ENCODE results near the gene NMUR2. TPM values are rescaled to one million over a fixed set of nuclear protein-coding genes. Genes with fewer than 3 reads are reported as not detected.

The NMUR2 gene
- total RNA-seq, 2 donors from 2014 or later: not detected

DNA sequence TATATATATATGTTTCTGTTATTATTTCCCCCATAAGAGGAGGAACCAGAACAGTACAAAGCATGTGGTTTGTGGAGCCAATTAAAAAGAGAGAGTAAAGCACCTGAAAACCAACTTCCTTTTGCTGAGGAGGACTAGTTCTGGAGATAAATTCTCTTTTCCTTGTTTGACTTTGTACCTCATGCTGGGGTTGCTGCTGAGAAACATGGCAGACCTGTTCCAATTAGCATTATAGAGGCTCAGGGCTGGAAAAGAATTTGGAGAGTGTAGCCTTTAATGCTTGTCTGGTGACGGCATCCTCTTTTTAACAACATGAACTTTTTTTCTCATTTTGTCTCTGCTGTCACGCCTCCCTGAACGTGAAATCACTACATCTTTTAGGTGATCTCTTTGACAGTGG, 32.8 kb upstream of the NMUR2 start:
- H3K4me1 Mint-ChIP-seq: peaks cover 3% of the 10 kb centered on the region
- H3K27ac Mint-ChIP-seq: no peak overlapping the region
- Histone ChIP-seq H3K9me3 (ENCODE audit: control insufficient read depth, low read length) (no peaks in the 10 kb centered on the region), H3K4me3 (ENCODE audit: low read length) (no peak overlapping the region), H3K27me3 (ENCODE audit: control insufficient read depth, insufficient read depth, low read length, poor library complexity, severe bottlenecking) (no peaks in the 10 kb centered on the region), H3K36me3 (ENCODE audit: control insufficient read depth, insufficient read depth, low read length) (no peaks in the 10 kb centered on the region), H3K9ac (ENCODE audit: extremely low read depth, low read length, poor library complexity, severe bottlenecking) (no peak overlapping the region), H3K27ac (ENCODE audit: low read depth, low read length) (no peak overlapping the region), H3K4me1 (ENCODE audit: control insufficient read depth, insufficient read depth, low read length) (no peaks in the 10 kb centered on the region)
- H3K4me3 Mint-ChIP-seq: no peak overlapping the region
- H3K27me3 Mint-ChIP-seq (ENCODE audit: insufficient read depth): no peaks in the 10 kb centered on the region
- 20 to 44% methylated on average over 3 of the region's 3 CpGs for WGBS, 2 experiments (ENCODE audit: insufficient coverage in 1 of 2, insufficient read length in 1 of 2)
- no peaks in the 10 kb centered on the region for H3K36me3 Mint-ChIP-seq (ENCODE audit: low read depth)
- peak; percentile 72 for DNase-seq
- H3K9me3 Mint-ChIP-seq: no peaks in the 10 kb centered on the region
- TF ChIP-seq, protein P1, sequence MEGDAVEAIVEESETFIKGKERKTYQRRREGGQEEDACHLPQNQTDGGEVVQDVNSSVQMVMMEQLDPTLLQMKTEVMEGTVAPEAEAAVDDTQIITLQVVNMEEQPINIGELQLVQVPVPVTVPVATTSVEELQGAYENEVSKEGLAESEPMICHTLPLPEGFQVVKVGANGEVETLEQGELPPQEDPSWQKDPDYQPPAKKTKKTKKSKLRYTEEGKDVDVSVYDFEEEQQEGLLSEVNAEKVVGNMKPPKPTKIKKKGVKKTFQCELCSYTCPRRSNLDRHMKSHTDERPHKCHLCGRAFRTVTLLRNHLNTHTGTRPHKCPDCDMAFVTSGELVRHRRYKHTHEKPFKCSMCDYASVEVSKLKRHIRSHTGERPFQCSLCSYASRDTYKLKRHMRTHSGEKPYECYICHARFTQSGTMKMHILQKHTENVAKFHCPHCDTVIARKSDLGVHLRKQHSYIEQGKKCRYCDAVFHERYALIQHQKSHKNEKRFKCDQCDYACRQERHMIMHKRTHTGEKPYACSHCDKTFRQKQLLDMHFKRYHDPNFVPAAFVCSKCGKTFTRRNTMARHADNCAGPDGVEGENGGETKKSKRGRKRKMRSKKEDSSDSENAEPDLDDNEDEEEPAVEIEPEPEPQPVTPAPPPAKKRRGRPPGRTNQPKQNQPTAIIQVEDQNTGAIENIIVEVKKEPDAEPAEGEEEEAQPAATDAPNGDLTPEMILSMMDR (conservative IDR thresholded peaks at IDR 0.05): no peak

DNA sequence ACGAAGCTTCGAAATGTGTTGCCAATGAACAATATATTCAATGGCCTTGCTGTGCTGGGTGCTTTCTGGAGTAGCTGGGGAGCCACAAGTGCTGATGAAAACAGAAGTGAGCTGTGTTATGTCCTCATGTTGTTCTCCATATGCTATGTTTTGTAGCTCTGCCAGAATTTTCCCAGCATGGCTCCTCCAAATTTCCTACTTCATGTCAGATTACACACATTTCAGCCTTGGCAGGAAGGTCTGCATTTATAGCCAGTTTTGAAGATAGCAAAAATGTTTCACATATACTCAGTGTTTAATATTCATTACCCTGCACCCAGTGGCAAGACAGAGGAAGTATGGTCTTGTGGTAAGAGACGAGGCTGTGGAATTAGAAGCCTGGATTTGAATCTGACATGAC, 22.6 kb upstream of the NMUR2 start:
- TF ChIP-seq, protein P1 (conservative IDR thresholded peaks at IDR 0.05): no peak
- H3K9me3 Mint-ChIP-seq: no peaks in the 10 kb centered on the region
- no peaks in the 10 kb centered on the region for H3K27me3 Mint-ChIP-seq (ENCODE audit: insufficient read depth)
- no peak overlapping the region for H3K9ac ChIP-seq (ENCODE audit: extremely low read depth, low read length, poor library complexity, severe bottlenecking)
- no peaks in the 10 kb centered on the region for H3K36me3 Mint-ChIP-seq (ENCODE audit: low read depth)
- no peaks in the 10 kb centered on the region for H3K36me3 ChIP-seq (ENCODE audit: control insufficient read depth, insufficient read depth, low read length)
- H3K27ac ChIP-seq (ENCODE audit: low read depth, low read length): no peak overlapping the region
- H3K4me3 ChIP-seq (ENCODE audit: low read length): no peak overlapping the region
- H3K4me3 Mint-ChIP-seq: no peak overlapping the region
- H3K27me3 ChIP-seq (ENCODE audit: control insufficient read depth, insufficient read depth, low read length, poor library complexity, severe bottlenecking): peaks cover 3% of the 10 kb centered on the region
- no peak overlapping the region for H3K27ac Mint-ChIP-seq
- peaks cover 2% of the 10 kb centered on the region for H3K4me1 Mint-ChIP-seq
- no peak for DNase-seq
- no peaks in the 10 kb centered on the region for H3K9me3 ChIP-seq (ENCODE audit: control insufficient read depth, low read length)
- WGBS, 2 experiments (ENCODE audit: insufficient coverage in 1 of 2, insufficient read length in 1 of 2): 91% methylated on average over 3 of the region's 3 CpGs; no CpG with 5 or more reads in 1 of the 2 experiments
- no peaks in the 10 kb centered on the region for H3K4me1 ChIP-seq (ENCODE audit: control insufficient read depth, insufficient read depth, low read length)

DNA sequence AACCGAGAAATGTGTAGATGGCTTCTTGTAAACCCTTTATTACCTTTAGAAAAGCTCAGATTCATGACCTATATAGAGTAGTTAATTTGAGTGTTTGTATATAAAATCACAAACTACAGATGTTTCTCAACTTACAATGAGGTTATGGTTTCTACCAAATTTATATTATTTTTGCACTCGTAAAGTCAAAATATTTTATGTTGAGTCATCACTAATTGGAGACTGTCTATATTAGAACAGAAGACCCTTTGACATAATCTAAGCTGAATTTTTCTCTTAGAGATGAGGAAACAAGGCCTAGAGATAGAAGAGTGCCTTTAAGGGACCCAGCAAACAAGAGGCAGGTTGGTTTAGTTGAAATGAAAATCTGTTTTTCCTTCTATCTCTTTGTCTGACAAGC, 20.0 kb upstream of the NMUR2 start:
- 95% methylated on average over 2 of the region's 2 CpGs; no CpG with 5 or more reads in 1 of the 2 experiments for WGBS, 2 experiments (ENCODE audit: insufficient coverage in 1 of 2, insufficient read length in 1 of 2)
- Histone ChIP-seq H3K4me3 (ENCODE audit: low read length) (no peak overlapping the region), H3K9me3 (ENCODE audit: control insufficient read depth, low read length) (no peaks in the 10 kb centered on the region), H3K36me3 (ENCODE audit: control insufficient read depth, insufficient read depth, low read length) (no peaks in the 10 kb centered on the region), H3K27ac (ENCODE audit: low read depth, low read length) (no peak overlapping the region), H3K9ac (ENCODE audit: extremely low read depth, low read length, poor library complexity, severe bottlenecking) (no peak overlapping the region), H3K4me1 (ENCODE audit: control insufficient read depth, insufficient read depth, low read length) (no peaks in the 10 kb centered on the region), H3K27me3 (ENCODE audit: control insufficient read depth, insufficient read depth, low read length, poor library complexity, severe bottlenecking) (peaks cover 3% of the 10 kb centered on the region)
- TF ChIP-seq, protein P1 (conservative IDR thresholded peaks at IDR 0.05): no peak
- Mint-ChIP-seq H3K36me3 (ENCODE audit: low read depth) (no peaks in the 10 kb centered on the region), H3K9me3 (no peaks in the 10 kb centered on the region), H3K4me3 (no peak overlapping the region), H3K27ac (no peak overlapping the region), H3K27me3 (ENCODE audit: insufficient read depth) (no peaks in the 10 kb centered on the region), H3K4me1 (no peaks in the 10 kb centered on the region)
- no peak for DNase-seq
